Stimulated activated CD8-positive, alpha-beta memory T cell treated with anti-CD3 and anti-CD28 coated beads, Interleukin-2, amount 100 ng/mL, for 1 hour (primary cell): ENCODE data around the gene GPATCH2L.
A peak's percentile ranks its signal among the peaks of the same experiment; 100 is the strongest.

Source experiments
- DNase-seq, 2 donors: peaks; one replicate each; pipeline ENCODE4 v3.0.0-alpha.2; 2020; ENCODE audit warnings: low read depth in 2 of 2

GPATCH2L gene

GRCh38 chr14:76136476-76137110 lies 15.1 kb upstream of the GPATCH2L start:
- DNase-seq = no peak

GRCh38 chr14:76138119-76138757 lies 13.5 kb upstream of the GPATCH2L start:
- DNase-seq = no peak

- DNase-seq = no peak
These were observed 12.7 kb upstream of the GPATCH2L start for GRCh38 chr14:76138758-76139723.

- DNase-seq = no peak
These were observed 8.1 kb upstream of the GPATCH2L start for GRCh38 chr14:76143642-76144041.

DNA sequence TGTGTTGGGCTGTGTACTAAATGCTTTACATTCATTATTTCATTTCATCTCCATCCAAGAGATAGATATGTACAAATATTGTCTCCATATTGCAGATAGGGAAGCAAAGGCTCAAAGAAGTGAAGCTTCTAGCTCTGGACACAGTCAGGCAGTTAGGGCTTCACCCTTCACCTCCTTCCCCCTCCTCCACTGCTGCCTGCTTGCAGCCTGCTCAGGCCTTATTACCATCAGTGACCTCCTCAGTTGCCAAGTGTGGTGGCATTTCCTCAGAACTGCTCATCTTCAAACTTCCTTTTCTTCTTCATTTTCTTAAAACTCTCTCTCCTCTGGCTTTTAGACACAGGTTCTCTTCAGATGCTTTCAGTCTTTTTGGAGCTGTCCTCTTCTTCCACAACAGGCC lies 4.7 kb upstream of the GPATCH2L start:
- no peak for DNase-seq

DNA sequence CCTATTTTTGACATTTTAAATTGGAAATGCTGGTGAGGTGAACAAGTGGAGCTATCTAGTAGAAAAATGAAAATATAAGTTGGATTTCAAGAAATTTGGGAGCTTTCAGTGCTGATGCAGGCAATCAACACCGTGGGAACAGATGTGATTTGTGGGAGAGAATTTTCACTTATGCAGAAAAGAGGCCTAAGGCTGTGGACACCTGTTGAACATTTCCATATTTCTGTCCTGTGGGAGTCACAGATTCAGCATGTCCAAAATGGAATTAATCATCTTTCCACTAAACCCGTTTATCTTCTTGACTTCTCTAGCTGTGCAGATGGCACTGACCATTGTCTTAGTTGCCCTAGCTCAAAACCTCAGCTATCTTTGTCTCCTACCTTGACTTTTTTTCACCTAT lies 2.5 kb upstream of the GPATCH2L start:
- no peak for DNase-seq

- DNase-seq = peak; percentile 34 to 49
These were observed 585 bp downstream of the GPATCH2L start for GRCh38 chr14:76152333-76152681.

- DNase-seq = no peak
These were observed 2.2 kb downstream of the GPATCH2L start for GRCh38 chr14:76153919-76154318.

GRCh38 chr14:76154539-76155126 lies 2.9 kb downstream of the GPATCH2L start:
- no peak for DNase-seq

- DNase-seq = no peak
These were observed 12.1 kb downstream of the GPATCH2L start for GRCh38 chr14:76163668-76164363.

- DNase-seq = no peak
These were observed 16.8 kb downstream of the GPATCH2L start for GRCh38 chr14:76168531-76168930.

DNA sequence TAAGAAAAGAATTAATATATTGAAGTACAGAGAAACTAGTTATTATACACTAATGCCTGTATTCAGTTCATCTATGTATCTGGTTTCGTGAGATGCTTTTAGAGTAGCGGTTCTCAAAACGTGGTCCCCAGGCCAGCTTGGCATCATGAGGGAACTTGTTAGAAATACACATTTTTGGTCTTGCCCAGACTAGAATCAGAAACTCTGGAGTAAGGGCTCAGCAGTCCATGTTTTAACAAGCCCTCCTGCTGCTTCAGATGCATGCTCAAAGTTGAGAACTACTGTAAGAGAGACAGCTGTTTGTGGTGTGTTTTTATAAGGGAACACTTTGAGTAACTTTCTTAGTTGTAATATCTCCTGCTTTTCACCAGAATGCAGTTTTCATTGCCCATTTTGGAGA lies 18.1 kb downstream of the GPATCH2L start:
- DNase-seq = no peak

DNA sequence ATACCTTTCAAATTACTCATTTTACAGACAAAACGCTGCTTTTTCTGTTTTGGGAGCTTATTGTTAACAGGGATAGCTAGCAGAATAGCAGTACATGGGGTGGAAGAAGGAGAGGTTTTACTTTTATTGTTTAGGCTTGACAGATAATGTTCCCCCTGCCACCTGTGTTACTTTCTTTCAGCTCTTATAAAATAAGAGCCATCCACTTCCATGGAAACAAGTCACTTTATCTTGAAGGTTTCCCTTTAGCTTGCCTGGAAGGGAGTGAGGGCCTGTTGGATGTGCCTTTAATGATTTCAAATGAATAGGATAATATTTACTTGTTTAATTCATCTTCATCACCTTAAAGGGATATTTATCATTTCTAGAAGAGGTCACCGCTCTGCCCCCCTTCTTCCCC lies 23.3 kb downstream of the GPATCH2L start:
- no peak for DNase-seq

DNA sequence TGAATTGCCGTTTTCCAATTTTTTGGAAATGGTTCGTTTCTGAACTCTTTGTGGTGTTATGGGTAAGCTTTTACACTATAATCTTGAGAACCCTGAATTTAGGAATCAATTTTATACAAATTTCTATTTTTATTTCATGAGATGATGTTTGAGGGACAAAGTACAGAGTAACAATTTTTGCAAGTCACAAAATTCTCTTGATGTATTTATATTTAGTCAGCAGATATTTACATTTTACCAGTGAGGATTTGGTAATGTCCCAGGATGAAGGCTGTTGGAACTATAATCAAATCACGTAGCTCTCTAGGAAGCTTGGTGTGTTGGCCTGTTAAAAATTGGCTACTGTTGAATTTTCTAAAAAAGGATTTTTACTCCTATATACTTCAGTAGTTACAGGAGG lies 24.2 kb downstream of the GPATCH2L start:
- no peak for DNase-seq

DNA sequence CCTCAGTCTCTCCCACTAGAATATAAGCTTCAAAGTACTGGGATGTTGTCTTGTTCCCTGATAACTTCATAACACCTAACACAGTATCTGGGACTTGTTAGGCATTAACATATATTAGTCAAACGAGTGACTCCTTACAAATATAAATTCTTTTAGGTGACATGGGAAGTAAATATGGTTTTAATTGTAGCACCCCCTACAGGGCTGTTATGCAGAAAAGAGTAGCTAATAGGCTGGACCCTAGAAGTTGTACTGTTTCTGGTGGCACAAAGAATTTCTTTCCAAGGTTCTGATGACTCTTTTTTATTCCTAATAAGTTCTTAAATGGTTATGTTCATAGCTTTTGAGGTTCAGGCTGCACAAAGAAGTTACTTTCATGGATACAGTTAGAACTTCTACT lies 29.8 kb downstream of the GPATCH2L start:
- DNase-seq = no peak

GRCh38 chr14:76186308-76187027 lies 34.7 kb downstream of the GPATCH2L start:
- DNase-seq = no peak

DNA sequence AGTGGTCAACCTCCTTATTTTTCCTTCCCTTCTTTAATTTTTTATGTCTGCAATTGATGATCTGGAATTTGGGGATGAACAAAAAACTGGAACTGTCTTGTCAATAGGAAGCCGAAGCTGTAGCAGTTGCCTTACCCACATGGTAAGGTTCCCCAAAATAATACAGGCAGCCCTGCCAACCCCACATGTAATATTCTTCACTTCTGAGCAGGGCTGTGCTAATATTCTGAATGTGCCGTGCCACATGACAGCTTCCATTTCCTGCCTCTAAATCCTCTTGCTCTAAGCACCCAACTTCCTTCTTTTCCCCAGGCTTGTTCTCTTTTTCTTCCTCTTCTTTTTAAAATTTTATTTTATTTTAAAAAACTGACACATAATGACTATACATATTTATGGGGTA lies 39.6 kb downstream of the GPATCH2L start:
- DNase-seq = no peak

GRCh38 chr14:76193696-76194095 lies 42.0 kb downstream of the GPATCH2L start:
- DNase-seq = no peak

DNA sequence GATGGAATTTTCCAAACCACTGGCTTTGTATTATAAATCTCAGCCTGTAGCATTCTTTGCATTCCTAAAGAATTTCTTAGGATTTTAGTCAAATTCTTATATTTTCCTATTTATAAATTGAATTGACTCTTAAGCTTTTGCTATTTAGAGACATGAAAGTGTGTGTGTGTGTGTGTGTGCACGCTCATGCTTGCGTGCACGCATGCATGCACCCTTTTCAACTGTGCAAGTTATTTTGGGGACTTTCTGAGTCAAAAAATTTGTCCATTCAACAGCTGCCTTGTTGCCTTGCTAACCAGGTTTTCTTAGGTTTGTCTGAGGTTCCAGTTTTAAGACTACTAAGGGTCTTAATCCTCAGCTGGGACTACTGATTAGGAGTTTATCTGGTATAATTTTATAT lies 42.6 kb downstream of the GPATCH2L start:
- no peak for DNase-seq

GRCh38 chr14:76195003-76195402 lies 43.3 kb downstream of the GPATCH2L start:
- no peak for DNase-seq
